Measurements from ENCODE around the gene CAPN10. TPM values are rescaled to one million over a fixed set of nuclear protein-coding genes. Genes with fewer than 3 reads are reported as not detected.

CAPN10 gene
- total and polyA plus RNA-seq, 7 donors, result 5.0 to 15.0 (median 8.9) TPM

GRCh38 chr2:240555541-240556250, 30.8 kb upstream of the CAPN10 start:
- H3K4me1 ChIP-seq, result peaks cover 27% of the 10 kb centered on the region
- peaks cover 0 to 19% of the 10 kb centered on the region in 2 donors for H3K36me3 ChIP-seq (ENCODE audit: insufficient read depth in 1 of 2, low read depth in 1 of 2)
- TF ChIP-seq, protein P1, sequence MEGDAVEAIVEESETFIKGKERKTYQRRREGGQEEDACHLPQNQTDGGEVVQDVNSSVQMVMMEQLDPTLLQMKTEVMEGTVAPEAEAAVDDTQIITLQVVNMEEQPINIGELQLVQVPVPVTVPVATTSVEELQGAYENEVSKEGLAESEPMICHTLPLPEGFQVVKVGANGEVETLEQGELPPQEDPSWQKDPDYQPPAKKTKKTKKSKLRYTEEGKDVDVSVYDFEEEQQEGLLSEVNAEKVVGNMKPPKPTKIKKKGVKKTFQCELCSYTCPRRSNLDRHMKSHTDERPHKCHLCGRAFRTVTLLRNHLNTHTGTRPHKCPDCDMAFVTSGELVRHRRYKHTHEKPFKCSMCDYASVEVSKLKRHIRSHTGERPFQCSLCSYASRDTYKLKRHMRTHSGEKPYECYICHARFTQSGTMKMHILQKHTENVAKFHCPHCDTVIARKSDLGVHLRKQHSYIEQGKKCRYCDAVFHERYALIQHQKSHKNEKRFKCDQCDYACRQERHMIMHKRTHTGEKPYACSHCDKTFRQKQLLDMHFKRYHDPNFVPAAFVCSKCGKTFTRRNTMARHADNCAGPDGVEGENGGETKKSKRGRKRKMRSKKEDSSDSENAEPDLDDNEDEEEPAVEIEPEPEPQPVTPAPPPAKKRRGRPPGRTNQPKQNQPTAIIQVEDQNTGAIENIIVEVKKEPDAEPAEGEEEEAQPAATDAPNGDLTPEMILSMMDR (IDR thresholded peaks at IDR 0.05), result no peak
- DNase-seq, result no peak
- H3K4me3 ChIP-seq, result no peak overlapping the region
- H3K9me3 ChIP-seq, result no peaks in the 10 kb centered on the region
- no peak overlapping the region for H3K27ac ChIP-seq
- intact Hi-C loops (cut with DNase I), result no loop called here
- H3K27me3 ChIP-seq (ENCODE audit: insufficient read depth in 3 of 3, low read length in 2 of 3), result no peaks in the 10 kb centered on the region
- ATAC-seq, result no peak
- WGBS, 3 donors, result 93 to 97% (median 95%) methylated on average over 15 to 16 of the region's 16 CpGs

DNA sequence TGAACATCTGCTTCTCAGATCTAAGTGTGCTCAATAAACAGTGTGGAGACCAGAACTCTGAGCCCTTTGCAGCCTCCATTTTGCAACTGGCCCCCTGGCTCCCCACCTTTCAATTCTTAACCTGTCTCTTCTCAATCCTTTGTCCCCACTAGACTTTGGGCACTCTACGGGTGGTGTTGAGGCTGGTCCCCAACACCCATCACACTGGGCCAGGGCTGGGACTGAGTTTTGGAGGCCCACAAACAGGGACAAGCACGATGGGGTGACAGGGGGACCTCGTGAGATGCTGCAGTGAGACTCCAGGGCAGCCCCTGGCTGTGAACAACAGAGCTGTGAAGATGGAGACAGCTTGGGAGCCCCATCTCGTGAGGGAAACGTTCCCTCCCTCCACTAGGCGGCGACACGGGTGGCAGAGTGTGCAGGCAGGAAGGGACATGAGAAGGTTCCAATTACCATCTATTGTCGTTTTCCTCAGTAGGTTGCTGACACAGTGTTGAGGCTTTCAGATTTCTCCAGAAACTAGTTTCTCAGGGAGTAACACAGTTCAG, 29.9 kb upstream of the CAPN10 start:
- TF ChIP-seq, protein P1 (IDR thresholded peaks at IDR 0.05), result no peak
- Histone ChIP-seq H3K36me3 (ENCODE audit: insufficient read depth in 1 of 2, low read depth in 1 of 2) (peaks cover 0 to 12% of the 10 kb centered on the region in 2 donors), H3K4me3 (peak overlapping the region; percentile 64), H3K9me3 (no peaks in the 10 kb centered on the region), H3K4me1 (peaks cover 32% of the 10 kb centered on the region), H3K27me3 (ENCODE audit: insufficient read depth in 3 of 3, low read length in 2 of 3) (no peaks in the 10 kb centered on the region), H3K27ac (no peak overlapping the region)
- no peak for ATAC-seq
- intact Hi-C loops (cut with DNase I), result no loop called here
- DNase-seq, result peak; percentile 40 to 59
- WGBS, 3 donors, result 63 to 72% (median 72%) methylated on average over 9 of the region's 9 CpGs

- DNase-seq (peak; percentile 16 to 57), ATAC-seq (no peak)
- peaks cover 38% of the 10 kb centered on the region for H3K4me1 ChIP-seq
Observed at GRCh38 chr2:240557101-240557751, 29.3 kb upstream of the CAPN10 start.

GRCh38 chr2:240557808-240558207, 28.7 kb upstream of the CAPN10 start, which contains the start of gene ANKMY1:
TSS of gene ANKMY1 (minus strand) at chr2:240557988. CDS start at chr2:240557335, 653 bp downstream.
- no peaks in the 10 kb centered on the region for H3K27me3 ChIP-seq (ENCODE audit: insufficient read depth in 3 of 3, low read length in 2 of 3)
- peaks cover 0 to 18% of the 10 kb centered on the region in 2 donors for H3K36me3 ChIP-seq (ENCODE audit: insufficient read depth in 1 of 2, low read depth in 1 of 2)
- H3K4me1 ChIP-seq, result peaks cover 42% of the 10 kb centered on the region
- intact Hi-C loops (cut with DNase I), result no loop called here
- no peaks in the 10 kb centered on the region for H3K9me3 ChIP-seq
- WGBS, 3 donors, result 3 to 5% (median 4%) methylated on average over 34 to 47 of the region's 47 CpGs
- H3K27ac ChIP-seq, result no peak within 1 kb of the TSS
- peak within 1 kb of the TSS; percentile 64 for H3K4me3 ChIP-seq
- ATAC-seq (peak; percentile 18 to 30 (median 24)), DNase-seq (peak; percentile 77 to 86)
- TF ChIP-seq, protein P1 (IDR thresholded peaks at IDR 0.05), result no peak

More at GRCh38 chr2:240557101-240557751, 29.3 kb upstream of the CAPN10 start:
- no peaks in the 10 kb centered on the region for H3K27me3 ChIP-seq (ENCODE audit: insufficient read depth in 3 of 3, low read length in 2 of 3)
- TF ChIP-seq, protein P1 (IDR thresholded peaks at IDR 0.05), result no peak
- no peak overlapping the region for H3K27ac ChIP-seq
- intact Hi-C loops (cut with DNase I), result no loop called here
- peak overlapping the region; percentile 64 for H3K4me3 ChIP-seq
- 26 to 34% (median 30%) methylated on average over 47 to 51 of the region's 51 CpGs for WGBS, 3 donors
- H3K36me3 ChIP-seq (ENCODE audit: insufficient read depth in 1 of 2, low read depth in 1 of 2), result peaks cover 0 to 17% of the 10 kb centered on the region in 2 donors
- H3K9me3 ChIP-seq, result no peaks in the 10 kb centered on the region
